SK-N-MC (cell line): ENCODE measurements around the gene ENTPD1.
"Not testable (repeated sequence)": the region's sequence is repeated elsewhere in the genome, so short reads cannot be mapped to it uniquely, and the experiment has no call there.

Source experiments
- DNase-seq: peaks from one replicate; pipeline ENCODE4 v3.0.0-alpha.2; 2011; ENCODE audit warnings: low read depth, low spot score
- H3K27ac ChIP-seq: fragments of 200-600 bp; sonication (generic); 2 replicates; pipeline ENCODE4 v1.5.1; 2016; ENCODE audit warnings: mixed run types
- H3K36me3 ChIP-seq: fragments of 200-600 bp; sonication (generic); 2 replicates; pipeline ENCODE4 v1.6.1; 2017; ENCODE audit warnings: antibody characterized with exemption, low read length, mixed read lengths; ENCODE audit not compliant: insufficient read depth
- H3K4me3 ChIP-seq: fragments of 200-600 bp; sonication (generic); 2 replicates; pipeline ENCODE4 v1.5.1; 2016
- H3K9ac ChIP-seq: fragments of 200-600 bp; sonication (generic); 2 replicates; pipeline ENCODE4 v1.8.0; 2017; ENCODE audit warnings: mixed run types, mixed read lengths; ENCODE audit not compliant: insufficient read length
- H3K9me3 ChIP-seq: fragments of 200-600 bp; sonication (generic); 2 replicates; pipeline ENCODE4 v1.6.1; 2017; ENCODE audit warnings: low read depth, mild to moderate bottlenecking, antibody characterized with exemption, low read length, moderate library complexity, mixed read lengths
- EZH2 ChIP-seq: fragments of 200-600 bp; sonication (generic); IDR thresholded peaks from one replicate; pipeline ENCODE4 v1.6.1; 2017; ENCODE audit warnings: antibody characterized with exemption
- FOXP2 ChIP-seq: optimal IDR thresholded peaks from 2 replicates; pipeline ENCODE3; 2011; ENCODE audit warnings: mild to moderate bottlenecking, moderate library complexity; ENCODE audit not compliant: insufficient read depth; ENCODE audit errors: extremely low read length, control extremely low read depth
- POLR2AphosphoS5 ChIP-seq: IDR thresholded peaks from 2 replicates; pipeline ENCODE4 v1.6.1; 2012; ENCODE audit warnings: mild to moderate bottlenecking, low read depth, low read length, borderline replicate concordance

ENTPD1 gene

DNA sequence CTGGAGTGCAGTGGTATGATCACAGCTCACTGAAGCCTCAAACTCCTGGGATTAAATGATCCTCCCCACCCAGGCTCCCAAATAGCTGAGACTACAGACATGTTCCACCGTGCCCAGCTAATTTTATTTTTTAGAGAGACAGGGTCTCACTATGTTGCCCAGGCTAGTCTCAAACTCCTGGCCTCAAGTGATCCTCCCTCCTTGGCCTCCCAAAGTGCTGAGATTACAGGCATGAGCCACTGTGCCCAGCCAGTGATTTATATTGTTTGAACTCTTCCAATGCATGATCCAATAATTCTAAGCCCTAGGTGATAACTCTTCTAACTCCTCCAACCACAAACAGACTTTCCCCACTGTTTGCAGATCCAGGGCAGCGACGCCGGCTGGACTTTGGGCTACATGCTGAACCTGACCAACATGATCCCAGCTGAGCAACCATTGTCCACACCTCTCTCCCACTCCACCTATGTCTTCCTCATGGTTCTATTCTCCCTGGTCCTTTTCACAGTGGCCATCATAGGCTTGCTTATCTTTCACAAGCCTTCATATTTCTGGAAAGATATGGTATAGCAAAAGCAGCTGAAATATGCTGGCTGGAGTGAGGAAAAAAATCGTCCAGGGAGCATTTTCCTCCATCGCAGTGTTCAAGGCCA, 110.0 kb downstream of the ENTPD1 start:
- Histone ChIP-seq H3K27ac (no peak overlapping the region), H3K9ac (no peak overlapping the region)
- no peak for DNase-seq

DNA sequence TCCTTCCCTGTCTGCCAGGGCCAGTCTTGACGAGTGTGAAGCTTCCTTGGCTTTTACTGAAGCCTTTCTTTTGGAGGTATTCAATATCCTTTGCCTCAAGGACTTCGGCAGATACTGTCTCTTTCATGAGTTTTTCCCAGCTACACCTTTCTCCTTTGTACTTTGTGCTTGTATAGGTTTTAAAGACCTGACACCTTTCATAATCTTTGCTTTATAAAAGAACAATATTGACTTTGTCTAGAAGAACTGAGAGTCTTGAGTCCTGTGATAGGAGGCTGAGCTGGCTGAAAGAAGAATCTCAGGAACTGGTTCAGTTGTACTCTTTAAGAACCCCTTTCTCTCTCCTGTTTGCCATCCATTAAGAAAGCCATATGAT, 110.5 kb downstream of the ENTPD1 start:
- H3K4me3 ChIP-seq, result no peak overlapping the region
- DNase-seq, result no peak
- TF ChIP-seq POLR2AphosphoS5, result no peak
- TF ChIP-seq EZH2, result no peak
- TF ChIP-seq FOXP2, result no peak
- H3K9me3 ChIP-seq, result no peaks in the 10 kb centered on the region
- H3K9ac ChIP-seq, result no peak overlapping the region
- no peaks in the 10 kb centered on the region for H3K36me3 ChIP-seq
- no peak overlapping the region for H3K27ac ChIP-seq

More for the DNA sequence above, 110.0 kb downstream of the ENTPD1 start:
- H3K9me3 ChIP-seq, result no peaks in the 10 kb centered on the region
- TF ChIP-seq EZH2, result no peak
- TF ChIP-seq POLR2AphosphoS5, result no peak
- no peak for TF ChIP-seq FOXP2
- no peak overlapping the region for H3K4me3 ChIP-seq
- H3K36me3 ChIP-seq, result no peaks in the 10 kb centered on the region

DNA sequence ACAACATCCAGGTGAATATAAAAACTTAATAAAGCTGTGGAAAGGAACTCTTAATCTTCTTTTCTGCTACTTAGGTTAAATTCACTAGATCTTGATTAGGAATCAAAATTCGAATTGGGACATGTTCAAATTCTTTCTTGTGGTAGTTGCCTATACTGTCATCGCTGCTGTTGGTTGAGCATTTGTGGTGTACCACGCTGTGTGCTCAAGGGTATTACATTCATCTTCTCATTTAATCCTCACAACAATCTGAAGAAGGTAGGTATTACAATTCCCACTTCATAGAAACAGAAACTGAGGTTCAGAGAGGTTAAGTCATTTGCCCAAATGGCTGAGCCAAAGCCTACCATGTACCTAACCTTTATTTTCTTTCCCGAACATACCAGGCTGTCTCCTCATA, 111.9 kb downstream of the ENTPD1 start:
- H3K27ac ChIP-seq, result no peak overlapping the region
- H3K4me3 ChIP-seq, result no peak overlapping the region
- no peak for TF ChIP-seq POLR2AphosphoS5
- TF ChIP-seq EZH2, result no peak
- TF ChIP-seq FOXP2, result no peak
- H3K9ac ChIP-seq, result no peak overlapping the region
- H3K9me3 ChIP-seq, result no peaks in the 10 kb centered on the region
- no peak for DNase-seq
- no peaks in the 10 kb centered on the region for H3K36me3 ChIP-seq

DNA sequence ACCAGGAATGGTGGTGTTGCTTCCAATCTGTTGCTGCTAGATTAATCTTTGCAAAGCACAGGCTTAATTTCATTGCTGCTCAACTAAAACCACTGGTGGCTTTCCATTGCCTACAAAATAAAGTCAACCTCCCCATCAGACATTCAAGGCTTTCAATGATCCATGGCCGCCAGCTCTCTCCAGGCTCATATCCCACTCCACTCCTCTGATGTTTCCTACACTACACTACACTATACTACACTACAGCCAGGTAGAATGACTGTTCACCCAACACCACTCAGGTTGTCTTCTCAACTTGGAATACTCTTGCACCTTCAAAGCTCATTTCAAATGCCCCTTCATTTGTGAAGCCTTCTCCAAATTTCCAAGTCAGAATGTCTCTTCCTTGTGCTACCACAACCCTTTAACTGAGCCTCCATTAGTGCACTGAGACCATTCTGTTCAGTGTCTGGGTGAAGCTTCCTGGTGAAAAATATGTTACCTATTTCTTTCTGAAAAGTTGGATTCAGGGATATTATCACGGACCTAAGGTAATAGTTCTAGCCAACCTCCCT, 116.3 kb downstream of the ENTPD1 start:
- H3K27ac ChIP-seq, result no peak overlapping the region
- DNase-seq, result no peak
- H3K4me3 ChIP-seq, result no peak overlapping the region
- H3K36me3 ChIP-seq, result peaks cover 11% of the 10 kb centered on the region; the same call in 1 of the 2 replicates
- H3K9ac ChIP-seq, result no peak overlapping the region
- H3K9me3 ChIP-seq, result no peaks in the 10 kb centered on the region
- no peak for TF ChIP-seq FOXP2
- TF ChIP-seq EZH2, result no peak
- no peak for TF ChIP-seq POLR2AphosphoS5

DNA sequence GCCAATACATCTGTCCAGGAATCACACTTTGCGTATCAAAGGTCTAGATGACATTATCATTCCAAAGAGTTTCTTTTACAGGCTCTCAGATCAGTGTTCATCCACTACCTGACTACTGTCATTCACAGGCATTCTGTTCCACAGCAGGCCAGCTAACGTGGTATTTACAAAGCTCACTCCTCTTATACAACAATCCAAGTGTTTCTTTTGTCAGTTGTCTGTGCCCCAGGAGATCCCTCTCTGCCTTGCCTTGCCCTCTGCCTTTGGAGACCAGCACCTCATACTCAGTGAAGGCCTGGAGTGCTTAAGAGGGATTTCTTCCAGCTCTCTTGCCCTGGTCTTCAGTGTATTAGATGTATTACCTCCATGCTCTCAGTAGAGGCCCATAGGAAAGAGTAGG, 117.2 kb downstream of the ENTPD1 start:
- no peak overlapping the region for H3K27ac ChIP-seq
- H3K9ac ChIP-seq, result no peak overlapping the region
- TF ChIP-seq EZH2 (no peak), POLR2AphosphoS5 (no peak), FOXP2 (no peak)
- no peak for DNase-seq
- no peaks in the 10 kb centered on the region for H3K9me3 ChIP-seq
- H3K36me3 ChIP-seq, result peaks cover 11% of the 10 kb centered on the region; the same call in 1 of the 2 replicates
- H3K4me3 ChIP-seq, result no peak overlapping the region

DNA sequence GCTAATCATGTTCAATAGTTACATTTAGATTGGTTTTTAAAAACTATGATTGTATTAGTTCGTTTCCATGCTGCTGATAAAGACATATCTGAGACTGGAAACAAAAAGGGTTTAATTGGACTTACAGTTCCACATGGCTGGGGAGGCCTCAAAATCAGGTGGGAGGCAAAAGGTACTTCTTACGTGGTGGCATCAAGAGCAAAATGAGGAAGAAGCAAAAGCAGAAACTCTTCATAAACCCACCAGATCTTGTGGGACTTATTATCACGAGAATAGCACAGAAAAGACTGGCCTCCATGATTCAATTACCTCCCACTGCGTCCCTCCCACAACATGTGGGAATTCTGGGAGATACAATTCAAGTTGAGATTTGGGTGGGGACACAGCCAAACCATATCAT, 117.7 kb downstream of the ENTPD1 start:
- Histone ChIP-seq H3K27ac (no peak overlapping the region), H3K9me3 (no peaks in the 10 kb centered on the region), H3K36me3 (peaks cover 11% of the 10 kb centered on the region; the same call in 1 of the 2 replicates), H3K9ac (no peak overlapping the region), H3K4me3 (no peak overlapping the region)
- DNase-seq, result no peak
- TF ChIP-seq EZH2, result no peak
- TF ChIP-seq FOXP2, result no peak
- TF ChIP-seq POLR2AphosphoS5, result no peak

DNA sequence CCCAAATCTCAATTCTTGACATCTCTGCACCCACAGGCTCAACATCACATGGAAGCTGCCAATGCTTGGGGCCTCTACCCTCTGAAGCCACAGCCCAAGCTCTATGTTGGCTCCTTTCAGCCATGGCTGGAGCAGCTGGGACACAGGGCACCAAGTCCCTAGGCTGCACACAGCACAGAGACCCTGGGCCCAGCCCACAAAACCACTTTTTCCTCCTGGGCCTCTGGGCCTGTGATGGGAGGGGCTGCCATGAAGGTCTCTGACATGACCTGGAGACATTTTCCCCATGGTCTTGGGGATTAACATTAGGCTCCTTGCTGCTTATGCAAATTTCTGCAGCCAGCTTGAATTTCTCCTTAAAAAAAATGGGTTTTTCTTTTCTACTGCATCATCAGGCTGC, 118.8 kb downstream of the ENTPD1 start:
- DNase-seq, H3K9me3 ChIP-seq: not testable (repeated sequence)

DNA sequence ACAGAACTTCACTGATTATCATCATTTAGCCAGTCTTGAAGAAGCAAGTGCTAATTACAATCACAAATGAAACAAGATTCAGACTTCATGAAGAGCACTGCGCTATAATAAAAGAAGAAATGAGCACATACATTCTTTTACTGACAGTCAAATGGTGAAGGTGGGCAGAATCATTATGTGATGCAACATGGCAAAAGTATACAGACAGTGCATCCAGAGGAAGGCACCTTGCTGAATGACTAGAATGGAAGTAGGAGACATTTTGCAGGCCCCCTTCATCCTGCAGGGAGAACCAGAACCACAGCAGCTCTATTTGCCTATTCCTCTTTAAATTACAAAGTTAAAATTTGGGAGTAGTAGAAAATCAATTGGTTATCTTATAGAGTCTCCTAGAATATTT, 120.8 kb downstream of the ENTPD1 start:
- Histone ChIP-seq H3K9me3 (no peaks in the 10 kb centered on the region), H3K36me3 (peaks cover 11% of the 10 kb centered on the region; the same call in 1 of the 2 replicates), H3K4me3 (no peak overlapping the region), H3K9ac (no peak overlapping the region), H3K27ac (no peak overlapping the region)
- DNase-seq, result no peak
- TF ChIP-seq FOXP2 (no peak), POLR2AphosphoS5 (no peak), EZH2 (no peak)

More for the DNA sequence above, 118.8 kb downstream of the ENTPD1 start:
- not testable (repeated sequence) for H3K9ac ChIP-seq, H3K27ac ChIP-seq, H3K4me3 ChIP-seq
- H3K36me3 ChIP-seq, result peaks cover 11% of the 10 kb centered on the region; the same call in 1 of the 2 replicates

DNA sequence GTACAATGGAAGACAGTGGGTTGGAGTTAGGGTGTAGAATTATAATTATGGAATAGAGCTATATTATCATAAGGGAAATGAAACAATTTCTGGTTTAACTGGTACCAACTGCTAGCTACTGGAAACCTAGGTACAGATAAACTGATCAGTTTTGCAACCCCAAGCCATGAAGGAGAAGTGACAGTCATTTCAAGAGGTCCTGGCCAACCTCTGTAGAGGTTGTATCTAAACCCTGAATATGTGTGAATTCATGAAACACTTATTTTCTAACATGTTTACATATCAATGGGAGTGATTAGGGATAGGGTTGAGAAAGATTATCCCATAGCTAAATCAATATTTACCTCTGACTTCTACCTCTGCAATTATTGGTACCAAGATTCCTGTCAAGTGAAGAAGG, 121.9 kb downstream of the ENTPD1 start:
- Histone ChIP-seq H3K9ac (no peak overlapping the region), H3K27ac (no peak overlapping the region), H3K36me3 (peaks cover 11% of the 10 kb centered on the region; the same call in 1 of the 2 replicates), H3K9me3 (no peaks in the 10 kb centered on the region), H3K4me3 (no peak overlapping the region)
- DNase-seq, result no peak
- TF ChIP-seq EZH2 (no peak), FOXP2 (no peak), POLR2AphosphoS5 (no peak)
